GM12872 (cell line): ENCODE data around the gene ZNF557.

Source experiments
- CTCF ChIP-seq: IDR thresholded peaks from 3 replicates; pipeline ENCODE4 v1.5.1; 2011; ENCODE audit warnings: low read depth, mild to moderate bottlenecking, low read length, moderate library complexity; ENCODE audit not compliant: insufficient read depth

The ZNF557 gene

GRCh38 chr19:7115721-7116120 is 46.2 kb downstream of the ZNF557 start:
- no peak for TF ChIP-seq CTCF

GRCh38 chr19:7117248-7117647 is 47.7 kb downstream of the ZNF557 start:
- no peak for TF ChIP-seq CTCF

GRCh38 chr19:7119582-7119981 is 50.1 kb downstream of the ZNF557 start:
- no peak for TF ChIP-seq CTCF

GRCh38 chr19:7120499-7120898 is 51.0 kb downstream of the ZNF557 start:
- no peak for TF ChIP-seq CTCF

- TF ChIP-seq CTCF = no peak
Observed at GRCh38 chr19:7122701-7123100, 53.2 kb downstream of the ZNF557 start.

GRCh38 chr19:7124782-7125181 is 55.3 kb downstream of the ZNF557 start:
- TF ChIP-seq CTCF = no peak

- no peak for TF ChIP-seq CTCF
Observed at GRCh38 chr19:7125221-7125620, 55.7 kb downstream of the ZNF557 start.

GRCh38 chr19:7126132-7126531 is 56.6 kb downstream of the ZNF557 start:
- no peak for TF ChIP-seq CTCF
